Activated CD4-positive, alpha-beta memory T cell treated with anti-CD3 and anti-CD28 coated beads for 36 hours (primary cell): ENCODE results near the gene MAN1B1. TPM values are rescaled to one million over a fixed set of nuclear protein-coding genes. Genes with fewer than 3 reads are reported as not detected.

Source experiments
- CTCF ChIA-PET: fragments of 350-600 bp; sonication (Branson Sonifier 250); formaldehyde crosslinking; loops from one replicate; lab custom pipeline; 2021; ENCODE audit warnings: antibody characterized with exemption, inconsistent platforms; lab: Charles Lee
- POLR2A ChIA-PET: fragments of 350-600 bp; sonication (Branson Sonifier 250); formaldehyde crosslinking; loops from one replicate; lab custom pipeline; 2021; ENCODE audit warnings: antibody characterized with exemption; lab: Charles Lee
- DNase-seq: peaks from one replicate; pipeline ENCODE4 v3.0.0-alpha.2; 2020
- H3K27ac Mint-ChIP-seq: one replicate; pipeline ENCODE4 v1.8.0; 2021; ENCODE audit warnings: mixed read lengths
- H3K27me3 Mint-ChIP-seq: one replicate; pipeline ENCODE4 v1.8.0; 2021; ENCODE audit warnings: mixed read lengths
- H3K36me3 Mint-ChIP-seq: one replicate; pipeline ENCODE4 v1.8.0; 2021; ENCODE audit warnings: mixed read lengths
- H3K4me1 Mint-ChIP-seq: one replicate; pipeline ENCODE4 v1.8.0; 2021; ENCODE audit warnings: low read depth, mixed read lengths
- H3K4me3 Mint-ChIP-seq: one replicate; pipeline ENCODE4 v1.8.0; 2021; ENCODE audit warnings: mild to moderate bottlenecking, mixed read lengths
- H3K9me3 Mint-ChIP-seq: one replicate; pipeline ENCODE4 v1.8.0; 2021; ENCODE audit warnings: mixed read lengths
- intact Hi-C: fragments of 100-400 bp; cut with micrococcal nuclease; formaldehyde crosslinking; loops from one replicate; pipeline ENCODE4 v1.15.1; 2023
- total RNA-seq, 2 experiments: library from RNA; stranded (reverse); gene quantifications; one replicate each; pipeline ENCODE4 v1.2.3, GENCODE V29; 2021

Gene MAN1B1
- total RNA-seq, 2 experiments from 2014 or later: 32.9 to 33.1 TPM

DNA sequence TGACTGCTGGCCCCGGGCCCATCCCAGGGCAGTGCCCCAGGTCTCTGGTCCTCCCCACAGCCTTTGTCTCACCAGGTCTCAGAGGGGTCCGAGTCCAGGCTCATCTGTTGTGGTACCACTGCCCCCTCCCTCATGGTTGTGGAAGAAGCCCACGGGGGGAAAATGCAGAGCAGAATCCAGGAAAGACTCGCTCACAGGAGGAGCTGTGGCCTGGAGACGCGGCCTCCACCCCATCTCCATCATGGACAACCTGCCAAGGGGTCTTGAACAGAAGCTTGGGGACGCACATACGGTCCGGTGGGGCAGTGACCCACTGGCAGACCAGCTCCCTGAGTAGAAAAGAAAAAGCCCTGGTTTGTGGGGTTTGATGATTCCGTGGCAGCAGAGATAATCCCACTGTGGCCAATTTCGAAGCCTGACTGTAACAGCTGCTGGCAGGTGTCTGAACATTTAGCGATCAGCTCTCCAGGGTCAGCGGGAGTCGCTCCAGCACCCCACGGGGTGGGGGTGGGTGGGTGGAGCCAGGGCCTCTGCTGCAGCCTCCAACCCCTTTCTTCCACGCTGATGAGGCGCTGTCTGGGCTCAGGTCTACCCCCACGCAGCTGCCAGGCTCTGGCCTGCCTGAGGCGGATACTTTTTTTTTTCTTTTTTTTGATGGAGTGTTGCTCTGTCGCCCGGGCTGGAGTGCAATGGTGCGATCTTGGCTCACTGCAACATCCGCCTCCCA lies 50.3 kb downstream of the MAN1B1 start:
- Mint-ChIP-seq H3K36me3 (no peaks in the 10 kb centered on the region), H3K27ac (no peak overlapping the region), H3K9me3 (no peaks in the 10 kb centered on the region), H3K4me1 (no peaks in the 10 kb centered on the region), H3K27me3 (peaks cover 42% of the 10 kb centered on the region), H3K4me3 (no peak overlapping the region)
- intact Hi-C loops: no loop called here
- no peak for DNase-seq
- CTCF ChIA-PET: interaction anchor here (1.0 to 1.3 kb wide), 3 partner anchors 20 to 90 kb away, joined by 3 to 4 read pairs (median 3); no protein-coding TSS in a partner anchor
- POLR2A ChIA-PET: no interaction called here

GRCh38 chr9:137138058-137138721 lies 51.4 kb downstream of the MAN1B1 start:
- Mint-ChIP-seq H3K27me3 (peaks cover 47% of the 10 kb centered on the region), H3K4me1 (no peaks in the 10 kb centered on the region), H3K9me3 (no peaks in the 10 kb centered on the region), H3K36me3 (no peaks in the 10 kb centered on the region), H3K4me3 (no peak overlapping the region), H3K27ac (no peak overlapping the region)
- intact Hi-C loops: no loop called here
- ChIA-PET POLR2A (no interaction called here), CTCF (interaction anchor here (1.0 kb wide), 2 partner anchors 19 to 92 kb away, joined by 3 to 4 read pairs; no protein-coding TSS in a partner anchor)
- DNase-seq: no peak

DNA sequence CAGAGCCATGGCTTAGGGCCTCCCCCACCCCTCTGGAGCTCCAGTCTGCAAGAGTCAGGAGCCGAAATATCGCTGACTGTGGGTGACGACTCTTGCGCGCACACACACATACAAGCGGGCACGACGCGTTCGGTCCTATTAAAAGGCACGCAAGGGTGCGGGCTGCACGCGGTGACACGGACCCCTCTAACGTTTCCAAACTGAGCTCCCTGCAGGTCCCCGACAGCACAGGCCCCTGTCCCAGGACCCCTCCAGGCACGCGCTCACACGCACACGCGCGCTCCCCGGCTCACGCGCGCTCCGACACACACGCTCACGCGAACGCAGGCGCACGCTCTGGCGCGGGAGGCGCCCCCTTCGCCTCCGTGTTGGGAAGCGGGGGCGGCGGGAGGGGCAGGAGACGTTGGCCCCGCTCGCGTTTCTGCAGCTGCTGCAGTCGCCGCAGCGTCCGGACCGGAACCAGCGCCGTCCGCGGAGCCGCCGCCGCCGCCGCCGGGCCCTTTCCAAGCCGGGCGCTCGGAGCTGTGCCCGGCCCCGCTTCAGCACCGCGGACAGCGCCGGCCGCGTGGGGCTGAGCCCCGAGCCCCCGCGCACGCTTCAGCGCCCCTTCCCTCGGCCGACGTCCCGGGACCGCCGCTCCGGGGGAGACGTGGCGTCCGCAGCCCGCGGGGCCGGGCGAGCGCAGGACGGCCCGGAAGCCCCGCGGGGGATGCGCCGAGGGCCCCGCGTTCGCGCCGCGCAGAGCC lies 52.1 kb downstream of the MAN1B1 start, which contains the start of gene GRIN1:
TSS of gene GRIN1 (plus strand) at position 433 of the 746 bp plus-strand sequence. CDS start 333 bp downstream, outside the sequence.
- Mint-ChIP-seq H3K4me3 (no peak within 1 kb of the TSS), H3K27ac (no peak within 1 kb of the TSS), H3K4me1 (no peaks in the 10 kb centered on the region), H3K9me3 (no peaks in the 10 kb centered on the region), H3K36me3 (no peaks in the 10 kb centered on the region), H3K27me3 (peaks cover 47% of the 10 kb centered on the region)
- intact Hi-C loops: no loop called here
- DNase-seq: no peak
- POLR2A ChIA-PET: no interaction called here
- CTCF ChIA-PET: interaction anchor here (0.8 kb wide), 1 partner anchor 9 kb away, joined by 3 read pairs; no protein-coding TSS in a partner anchor

GRCh38 chr9:137139468-137140150 lies 52.8 kb downstream of the MAN1B1 start:
- Mint-ChIP-seq H3K27me3 (peaks cover 47% of the 10 kb centered on the region), H3K9me3 (no peaks in the 10 kb centered on the region), H3K36me3 (no peaks in the 10 kb centered on the region), H3K4me1 (no peaks in the 10 kb centered on the region), H3K27ac (no peak overlapping the region), H3K4me3 (no peak overlapping the region)
- CTCF ChIA-PET: interaction anchor here (0.6 to 0.8 kb wide), 3 partner anchors 10 to 313 kb away, joined by 3 read pairs; no protein-coding TSS in a partner anchor
- intact Hi-C loops: no loop called here
- DNase-seq: no peak
- POLR2A ChIA-PET: no interaction called here

DNA sequence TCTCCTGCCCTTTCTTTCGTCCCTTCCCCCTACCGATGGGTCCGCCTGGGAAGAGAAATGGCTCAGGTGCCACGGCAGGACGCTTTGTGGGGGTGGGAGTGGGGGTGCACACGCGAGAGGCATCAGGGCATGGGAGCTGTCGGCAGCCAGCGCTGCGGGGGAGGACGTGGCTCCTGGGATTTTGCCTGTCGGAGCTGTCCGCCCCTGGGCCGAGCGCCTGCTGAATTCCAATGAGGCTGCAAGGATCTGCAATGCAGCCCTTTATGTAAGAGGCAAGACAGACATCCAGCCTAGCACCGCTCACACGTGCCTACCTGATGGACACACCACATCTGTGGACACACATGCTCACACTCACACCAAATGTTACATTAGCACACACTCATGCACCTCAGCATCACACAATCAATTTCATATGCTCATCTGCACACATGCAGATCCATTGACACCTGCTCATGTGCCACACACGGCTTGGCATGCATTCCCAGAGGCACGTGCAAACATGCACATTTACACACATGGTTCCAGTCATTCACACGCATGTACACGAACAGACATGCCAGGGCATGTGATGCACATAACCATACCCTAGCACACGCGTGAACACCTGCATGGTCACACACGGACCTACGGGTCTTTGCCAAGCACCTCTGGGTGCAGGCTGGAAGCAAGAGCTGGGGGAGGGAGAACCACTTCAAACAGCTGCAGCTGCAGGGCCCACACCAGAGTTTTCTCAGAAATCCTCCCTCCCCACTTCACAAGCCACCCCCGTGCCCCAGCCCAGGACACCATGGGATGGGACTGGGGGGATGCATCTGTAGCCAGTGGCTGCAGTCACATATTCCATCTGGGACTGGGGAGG lies 53.6 kb downstream of the MAN1B1 start:
- intact Hi-C loops: no loop called here
- no peak for DNase-seq
- ChIA-PET POLR2A (no interaction called here), CTCF (interaction anchor here (0.6 to 0.9 kb wide), 3 partner anchors 10 to 314 kb away, joined by 3 read pairs; no protein-coding TSS in a partner anchor)
- peaks cover 47% of the 10 kb centered on the region for H3K27me3 Mint-ChIP-seq
- no peaks in the 10 kb centered on the region for H3K4me1 Mint-ChIP-seq
- no peak overlapping the region for H3K27ac Mint-ChIP-seq
- H3K36me3 Mint-ChIP-seq: no peaks in the 10 kb centered on the region
- H3K4me3 Mint-ChIP-seq: no peak overlapping the region
- H3K9me3 Mint-ChIP-seq: no peaks in the 10 kb centered on the region

DNA sequence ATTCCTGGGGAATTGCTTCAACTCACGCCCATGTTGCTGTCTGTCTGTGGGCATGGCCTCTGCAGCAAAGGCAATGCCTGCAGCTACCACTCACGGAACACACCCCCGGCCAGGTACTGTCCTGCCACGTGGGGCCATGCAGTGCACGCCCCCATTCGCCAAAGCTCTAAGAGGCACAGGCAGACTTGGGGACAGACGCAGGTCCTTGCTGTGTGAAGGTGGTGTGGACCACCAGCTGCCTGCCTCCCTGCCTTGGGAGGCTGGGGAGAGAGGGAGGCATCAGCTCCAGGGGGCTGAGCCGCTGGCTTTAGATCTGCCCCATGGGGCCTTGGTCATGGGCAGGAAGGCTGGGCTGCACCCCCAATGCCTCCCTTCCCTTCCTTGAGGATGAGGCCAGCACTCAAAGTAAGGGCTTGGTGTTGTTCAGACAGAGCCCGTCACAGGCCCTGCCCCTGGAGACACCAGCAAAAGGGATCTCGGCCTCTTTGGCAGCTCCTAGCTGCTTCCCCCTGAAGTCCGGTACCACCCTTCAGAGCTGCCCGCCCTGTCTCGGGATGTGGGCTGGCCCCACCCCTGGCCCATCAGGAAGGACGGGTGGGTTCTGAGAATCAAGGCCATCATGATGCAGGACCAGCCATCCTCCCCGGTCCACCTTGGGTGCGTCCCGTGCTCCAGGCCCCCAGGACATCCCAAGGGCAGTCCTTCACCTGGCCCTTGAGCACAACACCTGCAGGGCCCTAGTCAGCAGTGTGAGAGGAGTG lies 54.4 kb downstream of the MAN1B1 start:
- Mint-ChIP-seq H3K36me3 (no peaks in the 10 kb centered on the region), H3K27me3 (peaks cover 42% of the 10 kb centered on the region), H3K4me3 (no peak overlapping the region), H3K4me1 (no peaks in the 10 kb centered on the region), H3K27ac (no peak overlapping the region), H3K9me3 (no peaks in the 10 kb centered on the region)
- no peak for DNase-seq
- ChIA-PET CTCF (interaction anchor here (0.9 to 1.0 kb wide), 2 partner anchors 8 to 9 kb away, joined by 3 read pairs; no protein-coding TSS in a partner anchor), POLR2A (no interaction called here)
- intact Hi-C loops: no loop called here

- Mint-ChIP-seq H3K36me3 (no peaks in the 10 kb centered on the region), H3K27me3 (peaks cover 44% of the 10 kb centered on the region), H3K9me3 (no peaks in the 10 kb centered on the region), H3K27ac (no peak overlapping the region), H3K4me1 (no peaks in the 10 kb centered on the region), H3K4me3 (no peak overlapping the region)
- intact Hi-C loops: no loop called here
- DNase-seq: no peak
- CTCF ChIA-PET: interaction anchor here (1.0 kb wide), 1 partner anchor 9 kb away, joined by 3 read pairs; no protein-coding TSS in a partner anchor
- POLR2A ChIA-PET: no interaction called here
Observed at GRCh38 chr9:137141976-137142936, 55.5 kb downstream of the MAN1B1 start.

DNA sequence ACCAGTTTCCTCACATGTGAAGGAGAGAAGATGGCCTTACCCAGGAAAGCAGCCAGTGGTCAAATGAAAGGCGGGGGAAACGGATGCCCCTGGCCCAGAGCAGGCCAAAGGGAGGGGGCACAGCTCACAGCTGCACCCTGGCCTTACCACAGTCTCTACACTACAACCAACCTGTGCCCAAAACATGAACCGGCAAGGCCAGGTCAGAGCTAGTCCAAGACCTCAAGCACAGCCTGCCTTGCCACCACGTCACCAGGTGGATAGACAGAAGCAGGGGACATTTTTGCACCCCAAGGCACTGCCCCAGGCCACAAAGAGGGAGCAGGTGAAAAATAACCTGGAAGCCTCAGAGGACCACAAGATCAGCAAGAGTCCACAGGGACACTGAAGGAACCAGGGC lies 56.7 kb downstream of the MAN1B1 start:
- Mint-ChIP-seq H3K27me3 (peaks cover 36% of the 10 kb centered on the region), H3K36me3 (no peaks in the 10 kb centered on the region), H3K27ac (no peak overlapping the region), H3K4me1 (no peaks in the 10 kb centered on the region), H3K4me3 (no peak overlapping the region), H3K9me3 (no peaks in the 10 kb centered on the region)
- no peak for DNase-seq
- ChIA-PET CTCF (interaction anchor here (0.9 kb wide), 1 partner anchor 472 kb away, joined by 3 read pairs; no protein-coding TSS in a partner anchor), POLR2A (no interaction called here)
- intact Hi-C loops: no loop called here

GRCh38 chr9:137145731-137146526 lies 59.1 kb downstream of the MAN1B1 start:
- Mint-ChIP-seq H3K4me1 (no peaks in the 10 kb centered on the region), H3K27ac (no peak overlapping the region), H3K9me3 (no peaks in the 10 kb centered on the region), H3K36me3 (no peaks in the 10 kb centered on the region), H3K27me3 (peaks cover 16% of the 10 kb centered on the region), H3K4me3 (no peak overlapping the region)
- intact Hi-C loops: no loop called here
- CTCF ChIA-PET: no interaction called here
- DNase-seq: no peak
- POLR2A ChIA-PET: no interaction called here
